ENCODE data around the gene TMEM108. TPM values are rescaled to one million over a fixed set of nuclear protein-coding genes. Genes with fewer than 3 reads are reported as not detected.

TMEM108 gene
- polyA plus RNA-seq, 3 donors, result not detected

- Mint-ChIP-seq H3K9me3 (peaks cover 0 to 3% (median 0%) of the 10 kb centered on the region in 7 donors), H3K36me3 (no peaks in the 10 kb centered on the region), H3K4me1 (no peaks in the 10 kb centered on the region), H3K27ac (no peak overlapping the region), H3K4me3 (no peak overlapping the region), H3K27me3 (ENCODE audit: low read depth in 3 of 3) (peaks cover 0 to 6% (median 2%) of the 10 kb centered on the region in 3 donors)
- no peak for DNase-seq
- no peak overlapping the region for H3K4me2 ChIP-seq (replicated peaks; ENCODE audit: extremely low read depth, low read length, poor library complexity, severe bottlenecking)
- H3K9ac ChIP-seq (ENCODE audit: insufficient read depth, low read length, poor library complexity, severe bottlenecking), result no peak overlapping the region
- H3K4me1 ChIP-seq (ENCODE audit: control insufficient read depth in 1 of 2, insufficient read depth in 2 of 2, low read length in 2 of 2), result no peaks in the 10 kb centered on the region
- TF ChIP-seq, protein P1, sequence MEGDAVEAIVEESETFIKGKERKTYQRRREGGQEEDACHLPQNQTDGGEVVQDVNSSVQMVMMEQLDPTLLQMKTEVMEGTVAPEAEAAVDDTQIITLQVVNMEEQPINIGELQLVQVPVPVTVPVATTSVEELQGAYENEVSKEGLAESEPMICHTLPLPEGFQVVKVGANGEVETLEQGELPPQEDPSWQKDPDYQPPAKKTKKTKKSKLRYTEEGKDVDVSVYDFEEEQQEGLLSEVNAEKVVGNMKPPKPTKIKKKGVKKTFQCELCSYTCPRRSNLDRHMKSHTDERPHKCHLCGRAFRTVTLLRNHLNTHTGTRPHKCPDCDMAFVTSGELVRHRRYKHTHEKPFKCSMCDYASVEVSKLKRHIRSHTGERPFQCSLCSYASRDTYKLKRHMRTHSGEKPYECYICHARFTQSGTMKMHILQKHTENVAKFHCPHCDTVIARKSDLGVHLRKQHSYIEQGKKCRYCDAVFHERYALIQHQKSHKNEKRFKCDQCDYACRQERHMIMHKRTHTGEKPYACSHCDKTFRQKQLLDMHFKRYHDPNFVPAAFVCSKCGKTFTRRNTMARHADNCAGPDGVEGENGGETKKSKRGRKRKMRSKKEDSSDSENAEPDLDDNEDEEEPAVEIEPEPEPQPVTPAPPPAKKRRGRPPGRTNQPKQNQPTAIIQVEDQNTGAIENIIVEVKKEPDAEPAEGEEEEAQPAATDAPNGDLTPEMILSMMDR (IDR thresholded peaks at IDR 0.05), result no peak
- H4K20me1 ChIP-seq (ENCODE audit: insufficient read depth, low read length), result no peaks in the 10 kb centered on the region
- no peaks in the 10 kb centered on the region for H3K36me3 ChIP-seq (replicated peaks in 1 of 2; ENCODE audit: control insufficient read depth in 1 of 2, insufficient read depth in 2 of 2, low read length in 2 of 2)
- no peaks in the 10 kb centered on the region for H3K27me3 ChIP-seq (ENCODE audit: control insufficient read depth in 2 of 2, insufficient read depth in 2 of 2, low read length in 2 of 2)
- no peaks in the 10 kb centered on the region for H3K79me2 ChIP-seq (ENCODE audit: insufficient read depth, low read length)
- no peak overlapping the region for H3K4me3 ChIP-seq (replicated peaks in 1 of 3; ENCODE audit: low read depth in 2 of 3, low read length in 3 of 3)
- H3K27ac ChIP-seq (ENCODE audit: low read depth in 1 of 2, low read length in 2 of 2), result no peak overlapping the region
- H3K9me3 ChIP-seq (replicated peaks in 1 of 2; ENCODE audit: control insufficient read depth in 1 of 2, insufficient read depth in 1 of 2, low read length in 2 of 2), result no peaks in the 10 kb centered on the region
- intact Hi-C loops (cut with micrococcal nuclease), result no loop called here
- no peak overlapping the region for H2AFZ ChIP-seq (ENCODE audit: insufficient read depth, low read depth, low read length, poor library complexity, severe bottlenecking)
- no CpG with 5 or more reads among the region's 3 CpGs for WGBS (ENCODE audit: insufficient coverage)
Measured at GRCh38 chr3:133264920-133265319, 226.7 kb downstream of the TMEM108 start.

DNA sequence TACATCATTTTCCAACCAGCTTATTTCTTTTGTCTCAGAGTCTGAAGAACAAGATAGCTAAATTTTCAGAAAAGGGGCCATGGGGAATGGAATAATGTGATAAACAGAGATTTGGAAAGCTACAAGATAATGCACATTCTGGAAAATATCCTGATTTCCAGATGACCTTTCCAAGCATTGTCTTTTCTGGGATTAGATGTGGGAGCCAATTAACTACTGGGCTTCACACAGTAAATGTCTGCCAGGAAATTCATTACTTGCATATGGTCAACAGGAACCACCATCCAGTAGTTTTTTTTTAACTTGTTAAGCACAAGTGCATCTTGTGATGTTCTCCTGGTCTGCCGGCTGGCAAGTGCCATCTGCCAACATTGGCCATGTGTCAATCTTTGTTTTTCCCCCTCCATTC lies 230.5 kb downstream of the TMEM108 start:
- peaks cover 0 to 4% (median 0%) of the 10 kb centered on the region in 7 donors for H3K9me3 Mint-ChIP-seq
- Histone ChIP-seq H3K36me3 (replicated peaks in 1 of 2; ENCODE audit: control insufficient read depth in 1 of 2, insufficient read depth in 2 of 2, low read length in 2 of 2) (no peaks in the 10 kb centered on the region), H3K4me2 (replicated peaks; ENCODE audit: extremely low read depth, low read length, poor library complexity, severe bottlenecking) (no peak overlapping the region), H4K20me1 (ENCODE audit: insufficient read depth, low read length) (no peaks in the 10 kb centered on the region), H3K4me3 (replicated peaks in 1 of 3; ENCODE audit: low read depth in 2 of 3, low read length in 3 of 3) (no peak overlapping the region), H3K9ac (ENCODE audit: insufficient read depth, low read length, poor library complexity, severe bottlenecking) (no peak overlapping the region), H3K27ac (ENCODE audit: low read depth in 1 of 2, low read length in 2 of 2) (no peak overlapping the region), H2AFZ (ENCODE audit: insufficient read depth, low read depth, low read length, poor library complexity, severe bottlenecking) (no peak overlapping the region), H3K9me3 (replicated peaks in 1 of 2; ENCODE audit: control insufficient read depth in 1 of 2, insufficient read depth in 1 of 2, low read length in 2 of 2) (no peaks in the 10 kb centered on the region), H3K4me1 (ENCODE audit: control insufficient read depth in 1 of 2, insufficient read depth in 2 of 2, low read length in 2 of 2) (no peaks in the 10 kb centered on the region), H3K79me2 (ENCODE audit: insufficient read depth, low read length) (no peaks in the 10 kb centered on the region), H3K27me3 (ENCODE audit: control insufficient read depth in 2 of 2, insufficient read depth in 2 of 2, low read length in 2 of 2) (no peaks in the 10 kb centered on the region)
- no peaks in the 10 kb centered on the region for H3K4me1 Mint-ChIP-seq
- H3K36me3 Mint-ChIP-seq, result no peaks in the 10 kb centered on the region
- DNase-seq, result no peak
- H3K27me3 Mint-ChIP-seq (ENCODE audit: low read depth in 3 of 3), result peaks cover 2 to 8% (median 2%) of the 10 kb centered on the region in 3 donors
- H3K4me3 Mint-ChIP-seq, result no peak overlapping the region
- no peak overlapping the region for H3K27ac Mint-ChIP-seq
- intact Hi-C loops (cut with micrococcal nuclease), result no loop called here
- WGBS (ENCODE audit: insufficient coverage), result no CpG with 5 or more reads among the region's 1 CpG
- TF ChIP-seq, protein P1 (IDR thresholded peaks at IDR 0.05), result no peak

Data from CD14-positive monocyte (primary cell).